Cardiac fibroblast (primary cell): ENCODE measurements around the gene FAM117A.

Experiments
- DNase-seq, 2 donors: peaks; one replicate each; pipeline versions ENCODE4 v3.0.0 to v3.0.0-alpha.2; 2010; ENCODE audit warnings: low read depth in 2 of 2
- H3K4me3 ChIP-seq, 2 donors: replicated peaks in 1 of 2; 1 replicate in 1 of 2; 2 replicates in 1 of 2; pipeline ENCODE4 v1.5.1; 2011; ENCODE audit warnings: low read depth in 2 of 2, low read length in 2 of 2, mild to moderate bottlenecking in 2 of 2, moderate library complexity in 1 of 2
- CTCF ChIP-seq: IDR thresholded peaks from one replicate; pipeline ENCODE4 v1.5.1; 2011; ENCODE audit warnings: low read depth, mild to moderate bottlenecking, low read length, inconsistent platforms

Gene FAM117A

GRCh38 chr17:49757151-49757777 lies 6.7 kb downstream of the FAM117A start:
- no peak overlapping the region for H3K4me3 ChIP-seq
- no peak for TF ChIP-seq CTCF

GRCh38 chr17:49756323-49757150 lies 7.4 kb downstream of the FAM117A start:
- DNase-seq = no peak
- H3K4me3 ChIP-seq = no peak overlapping the region

More at GRCh38 chr17:49757151-49757777, 6.7 kb downstream of the FAM117A start:
- no peak for DNase-seq

GRCh38 chr17:49755663-49756283 lies 8.2 kb downstream of the FAM117A start:
- no peak for DNase-seq
- H3K4me3 ChIP-seq = no peak overlapping the region
- no peak for TF ChIP-seq CTCF

More at GRCh38 chr17:49756323-49757150, 7.4 kb downstream of the FAM117A start:
- TF ChIP-seq CTCF = no peak

GRCh38 chr17:49753959-49754391 lies 10.0 kb downstream of the FAM117A start:
- peak in 1 of 2 donors; percentile 76 for DNase-seq
- H3K4me3 ChIP-seq = no peak overlapping the region
- no peak for TF ChIP-seq CTCF

GRCh38 chr17:49752508-49752907 lies 11.4 kb downstream of the FAM117A start:
- no peak overlapping the region for H3K4me3 ChIP-seq
- no peak for DNase-seq
- TF ChIP-seq CTCF = no peak

GRCh38 chr17:49749730-49750129 lies 14.2 kb downstream of the FAM117A start:
- TF ChIP-seq CTCF = no peak
- DNase-seq = no peak
- H3K4me3 ChIP-seq = no peak overlapping the region
